ENCODE results near the gene ZNF740.
"Not testable (repeated sequence)": the region's sequence is repeated elsewhere in the genome, so short reads cannot be mapped to it uniquely, and the experiment has no call there.

The ZNF740 gene, protein sequence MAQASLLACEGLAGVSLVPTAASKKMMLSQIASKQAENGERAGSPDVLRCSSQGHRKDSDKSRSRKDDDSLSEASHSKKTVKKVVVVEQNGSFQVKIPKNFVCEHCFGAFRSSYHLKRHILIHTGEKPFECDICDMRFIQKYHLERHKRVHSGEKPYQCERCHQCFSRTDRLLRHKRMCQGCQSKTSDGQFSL

DNA sequence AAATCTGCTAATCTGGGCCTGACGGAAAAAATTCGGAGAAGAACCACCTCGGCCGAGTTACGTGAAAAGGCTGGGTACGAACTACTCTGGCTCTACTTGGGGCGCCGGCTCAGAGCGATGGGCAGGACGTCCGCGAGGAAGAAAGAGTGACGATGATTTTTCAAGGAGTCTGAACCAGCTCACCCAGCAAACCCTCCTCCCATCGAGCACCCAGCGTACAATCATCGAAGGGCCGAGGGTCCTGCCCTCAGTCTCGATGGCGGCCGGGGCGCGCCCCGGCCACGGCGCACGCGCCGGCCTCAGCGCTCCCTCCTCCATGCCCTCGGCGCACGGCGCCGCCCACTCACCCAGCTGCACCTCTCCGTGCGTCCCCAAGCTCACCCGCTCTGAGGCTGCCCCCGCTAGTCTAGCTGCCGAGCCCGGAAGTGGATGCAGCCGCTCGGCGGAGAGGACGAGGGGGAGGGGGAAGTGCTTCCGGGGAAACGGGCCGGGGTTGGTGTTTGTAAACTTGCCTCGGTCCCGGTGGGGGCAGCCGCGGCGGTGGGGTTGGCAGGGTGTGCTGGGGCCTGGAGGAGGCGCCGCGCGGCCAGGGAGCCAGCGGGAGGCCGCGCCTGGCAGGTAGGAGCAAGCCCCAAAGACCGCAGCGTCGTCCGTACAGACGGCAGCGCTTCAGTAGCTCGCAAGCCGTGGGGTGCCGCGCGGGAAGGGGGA, at the start of gene ZNF740, which contains the start of gene CSAD:
ZNF740 (plus strand) TSS at position 503 of the 711 bp plus-strand sequence. CDS start 1,262 bp downstream, outside the sequence.
CSAD (minus strand) TSS at position 706 of the 711 bp plus-strand sequence. CDS start 7,455 bp downstream, outside the sequence.
- DNase-seq, result peak; percentile 97

DNA sequence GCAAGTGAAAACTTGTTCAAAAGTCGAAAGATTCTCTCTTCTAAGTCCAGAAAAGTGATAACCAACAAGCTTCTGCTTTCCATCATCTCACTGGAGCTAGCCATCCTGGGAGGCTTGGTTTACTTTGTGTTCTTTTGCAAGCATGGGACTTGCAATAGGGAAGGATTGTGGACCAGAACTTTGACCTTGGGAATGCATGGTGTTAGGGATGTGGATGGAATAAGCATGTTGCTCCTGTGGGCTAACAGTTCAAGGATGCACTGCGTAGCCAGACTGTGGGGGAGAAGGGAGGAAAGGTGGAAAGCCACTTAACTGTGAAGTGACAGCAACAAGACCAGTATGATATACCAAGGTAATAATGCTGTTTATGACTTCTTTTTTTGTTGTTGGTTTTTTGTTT, 48.7 kb upstream of the ZNF740 start:
- DNase-seq, result no peak

DNA sequence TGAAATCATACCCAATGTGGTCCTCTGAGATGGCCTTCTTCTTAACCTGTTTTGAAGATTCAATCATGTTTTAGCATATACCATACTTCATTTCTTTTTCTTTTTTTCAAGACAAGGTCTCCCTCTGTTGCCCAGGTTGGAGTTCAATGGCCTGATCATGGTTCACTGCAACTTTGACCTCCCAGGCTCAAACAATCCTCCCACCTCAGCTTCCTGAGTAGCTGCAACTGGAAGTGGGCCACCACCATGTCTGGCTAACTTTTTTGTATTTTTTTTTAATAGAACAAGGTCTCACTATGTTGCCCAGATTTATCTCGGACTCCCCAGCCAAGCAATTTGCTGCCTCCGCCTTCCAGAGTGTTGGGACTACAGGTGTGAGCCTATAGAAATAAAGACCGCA, 46.8 kb upstream of the ZNF740 start:
- no peak for DNase-seq

DNA sequence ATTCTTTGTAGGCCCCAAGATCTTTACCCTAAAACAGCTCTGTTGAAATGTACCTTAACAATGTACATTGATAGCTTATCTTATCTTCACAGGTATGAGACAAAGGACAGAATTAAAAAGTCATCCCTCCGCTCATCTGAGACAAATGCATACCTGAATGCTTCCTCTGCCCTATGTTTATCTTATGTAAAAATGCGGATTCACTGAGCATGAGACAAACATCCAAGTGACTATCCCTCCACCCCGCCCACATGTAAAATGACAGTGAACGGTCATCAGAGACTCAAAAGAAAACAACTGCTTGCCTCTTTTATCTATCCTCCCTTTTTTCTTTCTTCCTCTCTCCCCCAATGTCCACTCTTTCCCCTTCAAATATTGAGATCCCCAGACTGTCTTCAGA, 37.2 kb upstream of the ZNF740 start:
- no peak for DNase-seq

DNA sequence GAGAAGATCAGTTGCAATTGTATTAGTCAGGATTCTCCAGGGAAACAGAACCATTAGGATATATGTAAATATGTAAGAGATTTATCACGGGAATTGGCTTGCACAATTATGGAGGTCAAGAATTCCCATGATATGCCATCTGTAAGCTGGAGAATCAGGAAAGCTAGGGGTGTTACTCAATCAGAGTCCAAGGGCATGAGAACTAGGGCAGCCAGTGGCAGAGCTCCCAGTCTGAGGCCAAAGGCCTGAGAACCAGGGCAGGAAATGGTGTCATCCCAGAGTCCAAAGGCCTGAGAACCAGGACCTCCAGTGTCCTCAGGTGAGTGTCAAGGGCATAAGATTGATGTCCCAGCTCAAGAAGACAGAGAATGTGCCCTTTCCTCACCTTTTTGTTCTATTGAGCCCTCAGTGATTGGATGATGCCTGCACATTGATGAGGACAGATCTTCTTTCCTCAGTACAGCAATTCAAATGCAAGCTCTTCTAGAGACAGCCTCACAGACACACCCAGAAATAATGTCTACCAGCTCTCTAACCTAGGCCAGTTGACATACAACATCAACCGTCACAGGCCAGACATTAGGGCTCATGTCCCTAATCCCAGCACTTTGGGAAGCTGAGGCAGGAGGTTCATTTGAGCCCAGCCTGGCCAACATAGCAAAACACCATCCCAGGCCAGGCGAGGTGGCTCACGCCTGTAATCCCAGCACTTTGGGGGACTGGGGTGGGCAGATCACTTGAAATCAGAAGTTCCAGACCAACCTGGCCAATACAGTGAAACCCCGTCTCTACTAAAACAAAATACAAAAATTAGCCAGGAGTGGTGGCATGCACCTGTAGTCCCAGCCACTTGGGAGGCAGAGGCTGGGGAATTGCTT, 34.9 kb upstream of the ZNF740 start:
- no peak for DNase-seq

DNA sequence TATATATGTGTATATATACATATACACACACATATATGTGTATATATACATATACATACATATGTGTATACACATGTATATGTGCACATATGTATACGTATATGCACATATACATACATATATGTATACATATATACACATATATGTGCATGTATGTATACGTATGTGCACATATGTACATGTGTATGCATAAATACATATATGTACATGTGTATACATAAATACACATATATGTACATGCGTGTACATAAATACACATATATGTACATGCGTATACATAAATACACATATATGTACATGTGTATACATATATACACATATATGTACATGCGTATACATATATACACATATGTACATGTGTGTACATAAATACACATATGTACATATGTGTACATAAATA, 33.3 kb upstream of the ZNF740 start:
- DNase-seq, result no peak

DNA sequence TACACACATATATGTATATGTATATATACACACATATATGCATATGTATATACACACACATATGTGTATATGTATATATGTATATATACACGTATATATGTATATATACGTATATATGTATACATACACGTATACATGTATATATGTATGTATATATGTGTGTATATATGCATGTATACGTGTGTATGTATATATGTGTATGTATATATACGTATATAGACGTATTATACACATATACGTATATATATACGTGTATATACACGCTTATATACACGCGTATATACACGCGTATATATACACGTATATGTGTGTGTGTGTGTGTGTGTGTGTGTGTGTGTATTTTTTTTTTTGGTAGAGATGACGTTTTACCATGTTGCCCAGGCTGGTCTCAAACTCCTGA, 32.9 kb upstream of the ZNF740 start:
- no peak for DNase-seq

DNA sequence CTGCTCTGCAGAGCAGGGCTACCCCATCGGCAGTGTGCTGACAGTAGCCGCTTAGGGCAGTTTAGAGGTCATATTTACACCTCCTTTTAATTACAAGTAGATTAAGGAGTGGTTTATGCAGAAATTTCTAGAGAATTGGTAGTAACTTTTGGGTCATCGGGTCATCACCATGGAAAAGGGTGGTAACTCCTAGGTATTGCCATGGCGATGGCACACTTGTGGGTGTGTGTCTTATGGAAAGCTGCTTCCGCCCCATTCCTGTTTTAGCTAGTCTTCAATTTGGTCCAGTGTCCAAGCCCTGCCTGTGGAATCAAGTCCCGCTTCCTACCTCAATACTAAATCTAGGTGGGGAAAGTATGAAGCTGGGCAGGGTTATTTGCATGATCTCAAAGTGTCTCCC, 29.5 kb upstream of the ZNF740 start:
- DNase-seq, result no peak

DNA sequence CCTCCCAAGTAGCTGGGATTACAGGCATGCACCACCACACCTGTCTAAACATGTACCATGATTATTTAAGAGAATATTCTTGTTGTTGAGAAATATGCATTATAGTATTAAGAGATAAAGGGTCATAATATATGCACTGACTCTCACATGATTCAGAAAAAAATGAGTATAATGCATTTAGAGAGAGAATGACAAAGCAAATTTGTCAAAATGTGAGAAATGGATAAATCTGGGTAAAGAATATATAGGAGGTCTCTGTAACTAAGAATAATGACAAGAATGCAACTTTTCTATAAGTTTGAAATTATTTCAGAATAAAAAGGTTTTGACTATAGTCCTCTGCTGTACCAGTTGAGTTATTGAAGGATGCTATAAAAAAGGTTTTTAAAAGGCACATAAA, 28.1 kb upstream of the ZNF740 start:
- no peak for DNase-seq

DNA sequence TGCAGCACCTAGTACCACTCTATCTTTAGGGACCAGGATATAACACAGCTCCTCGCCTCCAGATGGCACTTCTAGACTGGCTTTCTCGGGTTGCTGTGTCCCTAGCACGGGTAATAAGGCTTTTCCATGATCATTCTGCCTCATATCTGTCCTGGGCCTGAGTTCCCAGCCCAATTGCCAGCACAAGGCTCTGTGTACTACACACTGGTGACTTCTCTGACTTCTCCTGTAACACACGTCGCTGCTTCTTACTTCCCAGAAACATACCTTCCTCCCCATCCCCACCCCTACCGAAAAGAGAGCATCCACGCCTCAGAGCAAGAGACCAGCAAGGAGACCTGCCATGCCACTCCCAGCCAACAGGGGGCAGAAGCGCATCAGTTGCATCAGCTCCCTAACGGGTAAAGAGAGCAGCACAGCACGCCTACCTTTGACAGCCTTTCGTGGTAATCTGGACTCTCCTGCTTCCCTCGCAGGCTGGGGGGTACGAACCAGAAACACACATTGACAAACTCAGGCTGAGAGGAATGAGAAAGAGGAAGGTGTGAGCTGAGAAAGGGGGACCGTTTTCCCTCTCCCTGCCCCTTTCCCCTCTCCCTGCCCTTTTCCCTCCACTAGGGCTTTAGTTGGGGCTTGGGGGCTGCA, 21.2 kb upstream of the ZNF740 start:
- DNase-seq, result peak; percentile 85

DNA sequence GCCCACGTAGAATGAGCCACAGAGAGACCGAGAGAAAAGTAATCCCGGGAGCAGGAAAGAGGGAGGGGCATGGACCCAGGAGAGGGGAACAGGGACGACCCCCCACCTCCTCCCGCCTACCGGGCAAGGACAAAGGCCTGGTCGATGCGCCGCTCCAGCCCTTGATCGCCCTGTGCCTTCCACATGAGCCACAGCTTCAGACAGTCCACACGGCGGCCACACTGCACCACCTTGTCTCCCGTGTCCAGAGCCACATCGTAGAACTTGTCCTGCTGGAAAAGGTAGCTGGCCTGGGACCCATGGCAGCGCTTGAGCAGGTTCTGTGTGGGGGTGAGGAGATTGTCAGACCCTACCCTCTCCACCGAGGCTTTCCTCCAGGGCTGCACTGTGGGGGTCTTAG, 20.5 kb upstream of the ZNF740 start:
- no peak for DNase-seq

DNA sequence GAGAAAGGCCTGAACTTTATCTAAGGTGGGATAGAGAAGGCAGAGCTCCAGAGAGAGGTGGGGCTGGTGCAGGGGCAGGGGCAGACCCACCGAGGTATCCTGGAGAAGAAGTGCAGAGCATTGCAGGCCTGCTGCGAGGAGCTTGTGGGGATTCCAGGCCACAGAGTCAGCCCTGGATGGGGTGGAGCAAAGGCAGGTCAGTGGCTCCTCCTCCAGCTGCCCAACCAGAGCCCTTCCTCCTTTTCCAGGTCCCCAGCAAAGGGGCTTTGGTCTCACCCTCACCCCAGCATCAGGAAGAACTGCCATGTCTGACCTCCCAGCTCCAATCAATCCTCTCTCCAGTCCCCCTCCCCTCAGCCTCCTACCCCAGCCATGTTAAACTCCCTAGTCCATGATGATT, 19.8 kb upstream of the ZNF740 start:
- DNase-seq, result no peak

DNA sequence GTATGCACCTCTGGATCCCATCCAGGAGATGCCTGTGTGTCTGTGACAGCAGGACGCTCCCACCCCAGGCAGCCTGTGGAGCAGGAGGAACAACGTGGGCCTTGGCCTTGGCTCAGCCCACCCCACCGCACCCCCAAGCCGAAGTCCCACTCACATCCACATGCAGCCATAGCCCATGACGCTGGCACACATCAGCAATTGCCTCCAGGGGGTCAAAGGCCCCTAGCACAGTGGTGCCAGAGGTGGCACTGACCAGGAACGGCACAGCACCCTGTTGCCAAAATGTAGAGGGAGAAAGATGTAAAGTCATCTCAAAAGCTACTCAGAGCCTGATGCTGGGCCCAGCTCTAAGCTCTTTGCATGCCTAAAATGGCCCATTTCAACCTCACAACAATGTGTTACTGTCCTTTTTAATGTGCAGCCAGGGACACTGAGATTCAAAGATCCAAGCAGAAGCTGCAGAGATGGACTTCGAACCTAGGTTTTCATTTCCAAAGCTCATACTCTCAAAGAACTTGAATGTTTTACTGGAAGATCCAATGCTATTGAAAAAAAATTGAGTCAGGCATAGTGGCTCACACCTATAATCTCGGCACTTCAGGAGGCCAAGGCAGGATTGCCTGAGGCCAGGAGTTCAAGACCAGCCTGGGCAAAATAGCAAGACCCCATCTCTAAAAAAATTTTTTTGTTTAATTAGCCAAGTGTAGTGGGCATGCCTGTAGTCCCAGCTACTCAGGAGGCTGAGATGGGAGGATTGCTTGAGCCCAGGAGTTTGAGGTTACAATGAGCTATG, 19.2 kb upstream of the ZNF740 start:
- no peak for DNase-seq

DNA sequence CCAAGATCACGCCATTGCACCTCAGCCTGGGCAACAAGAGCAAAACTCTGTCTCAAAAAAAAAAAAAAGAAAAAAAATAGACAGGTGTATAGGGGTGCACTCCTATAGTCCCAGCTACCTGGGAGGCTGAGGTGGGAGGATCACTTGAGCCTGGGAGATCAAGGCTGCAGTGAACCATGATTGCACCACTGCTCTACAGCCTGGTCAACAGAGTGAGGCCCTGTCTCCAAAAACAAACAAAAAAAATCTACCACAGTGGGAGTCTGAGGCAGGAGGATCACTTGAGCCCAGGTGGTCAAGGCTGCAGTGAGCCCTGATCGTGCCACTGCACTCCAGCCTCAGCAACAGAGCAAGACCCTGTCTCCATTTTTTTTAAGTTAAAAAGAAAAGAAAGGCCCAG, 17.5 kb upstream of the ZNF740 start:
- not testable (repeated sequence) for DNase-seq

DNA sequence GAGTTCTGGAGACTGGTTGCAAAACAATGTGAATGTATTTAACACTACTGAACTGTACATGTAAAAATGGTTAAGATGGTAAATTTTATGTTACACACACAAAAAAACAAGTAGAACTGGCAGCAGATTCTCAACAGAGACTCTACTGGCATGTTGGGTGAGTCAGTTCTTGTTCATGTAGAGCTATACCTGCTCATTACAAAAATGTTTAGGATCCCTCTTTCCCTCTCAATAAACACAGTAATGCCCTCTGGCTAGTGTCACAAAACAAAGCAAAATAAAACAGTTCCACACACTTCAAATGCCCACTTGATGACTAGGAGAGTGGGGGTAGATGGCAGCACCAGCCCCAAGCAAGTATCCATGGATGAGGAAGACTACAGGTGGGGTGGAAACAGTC, 13.7 kb upstream of the ZNF740 start:
- no peak for DNase-seq

DNA sequence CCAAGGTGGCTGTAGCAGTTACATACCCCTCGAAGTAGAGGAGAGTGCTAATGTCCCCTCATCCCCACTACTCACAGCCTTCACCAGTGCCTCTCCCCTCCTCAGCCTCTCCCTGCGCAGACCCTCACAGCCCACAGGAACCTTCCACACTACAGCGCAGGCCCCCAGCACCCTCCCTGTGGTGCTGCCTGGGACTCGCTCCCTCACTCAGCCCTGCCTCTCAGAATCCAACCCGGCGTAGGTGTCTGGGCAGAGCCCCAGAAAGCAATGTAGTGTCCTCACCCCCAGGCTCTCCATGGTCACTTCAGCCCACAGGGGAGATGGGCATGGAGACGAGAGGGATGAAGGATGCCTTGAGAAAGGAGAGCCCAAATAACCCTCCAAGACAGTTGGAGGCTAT, 10.9 kb upstream of the ZNF740 start:
- DNase-seq, result no peak

DNA sequence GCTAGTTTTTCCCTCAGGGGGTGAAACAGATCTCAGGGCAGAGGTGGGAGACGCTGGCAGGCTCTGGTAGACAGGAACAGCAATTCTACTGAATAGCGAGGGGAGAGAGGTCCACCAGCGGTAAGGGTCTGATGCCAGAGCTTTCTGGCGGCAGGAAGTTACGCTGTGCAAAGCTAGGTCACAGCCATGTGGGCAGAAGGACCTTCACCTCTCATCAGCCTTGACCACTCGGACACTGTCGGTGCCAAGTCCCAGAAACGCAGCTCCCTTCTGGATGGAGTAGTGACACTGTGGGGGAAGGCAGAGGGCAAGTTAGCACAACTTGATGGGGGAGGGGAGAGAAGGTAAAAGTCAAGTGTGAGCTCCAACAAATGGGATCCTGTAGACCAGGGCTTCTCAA, 10.3 kb upstream of the ZNF740 start:
- no peak for DNase-seq

DNA sequence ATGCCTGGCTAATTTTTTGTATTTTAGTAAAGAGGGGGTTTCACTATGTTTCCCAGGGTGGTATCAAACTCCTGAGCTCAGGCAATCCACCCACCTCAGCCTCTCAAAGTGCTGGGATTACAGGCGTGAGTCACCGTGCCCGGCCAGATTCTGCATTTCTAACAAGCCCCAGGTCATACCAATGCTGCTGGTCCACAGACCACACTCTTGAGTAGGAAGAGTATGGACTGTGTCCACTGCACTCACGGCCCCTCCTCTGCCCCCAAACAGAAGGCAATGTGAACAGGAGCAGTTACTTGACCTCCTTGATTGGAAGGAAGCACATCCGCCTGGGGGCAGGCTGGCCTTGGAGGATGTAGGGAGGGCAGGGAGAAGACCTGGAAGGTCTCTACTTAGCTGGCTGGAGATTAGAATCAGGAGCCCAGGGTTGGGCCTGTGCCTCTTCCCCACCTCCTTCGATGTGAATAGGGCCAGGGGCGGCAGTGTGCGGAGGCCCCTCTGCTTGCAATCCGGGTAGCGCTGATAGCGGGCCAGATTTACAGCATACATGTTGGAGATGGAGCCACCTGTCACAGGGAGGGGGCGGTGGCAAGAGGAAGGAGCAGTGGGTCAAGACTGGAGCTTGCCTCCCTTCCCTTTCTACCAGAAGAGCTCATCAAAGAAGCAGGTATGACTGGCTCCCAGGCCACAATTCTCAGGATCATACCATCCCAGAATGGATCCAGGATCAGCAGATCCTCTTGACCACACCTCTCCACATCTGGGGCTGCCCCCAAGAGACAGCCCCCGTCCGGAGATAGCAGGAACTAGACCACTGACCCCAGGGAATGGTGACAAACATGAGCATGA, 9.4 kb upstream of the ZNF740 start:
- DNase-seq, result no peak

DNA sequence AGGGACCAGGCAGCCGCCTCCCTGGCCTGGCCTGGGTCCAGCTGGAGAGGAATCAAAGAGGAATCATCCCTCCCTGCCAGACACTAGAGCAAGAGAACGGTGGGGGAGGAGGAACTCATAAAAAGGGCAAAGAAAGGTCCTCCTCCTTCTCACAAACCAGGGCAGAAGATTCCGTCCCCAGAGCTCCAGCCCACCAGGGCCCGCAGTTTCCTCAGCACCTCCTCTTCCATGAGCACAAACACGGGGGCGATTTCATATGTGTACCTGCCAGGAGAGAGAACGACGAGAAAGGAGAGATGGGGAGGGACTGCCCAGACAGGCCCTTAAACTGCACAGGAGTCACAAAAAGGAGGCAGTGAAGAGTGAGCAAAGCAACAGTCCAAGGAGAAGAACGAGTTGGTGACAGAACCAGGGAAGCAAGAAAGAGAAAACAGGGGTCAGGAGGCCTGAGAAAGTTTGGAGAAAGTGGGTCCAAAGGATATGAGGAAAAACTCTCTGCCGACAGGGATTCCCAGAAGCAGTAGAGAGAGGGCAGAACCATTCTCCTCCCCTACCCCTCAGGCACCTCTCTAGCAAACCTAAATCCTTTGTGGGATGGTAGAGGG, 8.7 kb upstream of the ZNF740 start:
- DNase-seq, result no peak

DNA sequence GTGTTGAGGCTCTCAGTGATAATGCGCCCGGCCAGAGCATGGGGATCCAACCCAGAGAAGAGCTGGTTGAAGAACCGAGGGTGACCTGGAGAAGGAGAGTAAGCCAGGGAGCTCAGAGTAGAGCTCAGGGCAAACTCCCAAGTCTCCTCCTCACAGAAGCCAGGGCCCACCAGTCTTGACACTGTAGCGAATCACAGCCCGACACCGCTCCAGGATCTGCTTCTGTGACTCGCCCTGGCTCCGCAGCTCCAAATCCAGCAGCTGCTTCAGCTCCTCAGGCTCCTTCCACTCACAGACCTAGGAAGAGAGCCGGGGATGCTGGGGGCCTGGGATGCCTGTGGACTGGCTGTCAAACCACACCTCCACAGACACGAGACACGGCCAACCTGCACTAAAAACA, 8.2 kb upstream of the ZNF740 start:
- DNase-seq, result no peak
